ENCODE measurements around the gene KIF25.

DNA sequence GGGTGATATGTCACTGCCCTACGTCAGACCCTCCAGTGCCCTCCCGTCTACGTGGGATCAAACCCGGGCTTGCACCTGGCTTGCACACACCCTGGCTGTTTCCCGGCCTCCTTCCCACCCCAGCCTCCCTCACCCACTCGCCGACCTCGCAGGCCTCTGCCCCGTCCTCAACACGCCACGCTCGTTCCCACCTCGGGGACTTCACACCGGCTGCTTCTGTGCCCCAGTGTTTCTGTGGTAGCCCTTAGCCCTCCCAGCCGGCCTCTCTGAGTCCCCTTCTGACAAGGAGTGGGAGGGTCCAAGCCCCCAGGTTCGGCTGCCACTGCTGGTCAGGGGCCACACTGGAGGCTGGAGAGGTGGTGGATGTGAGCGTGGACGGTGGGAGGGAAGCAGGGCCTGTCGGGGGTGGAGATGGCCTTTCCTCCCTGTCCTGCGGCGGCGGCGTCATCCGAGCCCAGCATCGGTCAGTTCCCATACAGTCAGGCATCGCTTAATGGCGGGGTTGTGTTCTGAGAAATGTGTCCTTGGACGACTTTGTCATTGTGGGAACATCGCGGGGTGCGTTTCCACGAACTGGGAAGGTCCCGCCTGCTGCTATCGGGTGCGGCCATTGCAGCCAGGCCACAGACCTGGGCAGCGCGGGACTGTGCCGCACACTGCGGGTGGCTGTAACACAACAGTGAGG, 11.4 kb upstream of the KIF25 start:
- TF ChIP-seq, protein P1, sequence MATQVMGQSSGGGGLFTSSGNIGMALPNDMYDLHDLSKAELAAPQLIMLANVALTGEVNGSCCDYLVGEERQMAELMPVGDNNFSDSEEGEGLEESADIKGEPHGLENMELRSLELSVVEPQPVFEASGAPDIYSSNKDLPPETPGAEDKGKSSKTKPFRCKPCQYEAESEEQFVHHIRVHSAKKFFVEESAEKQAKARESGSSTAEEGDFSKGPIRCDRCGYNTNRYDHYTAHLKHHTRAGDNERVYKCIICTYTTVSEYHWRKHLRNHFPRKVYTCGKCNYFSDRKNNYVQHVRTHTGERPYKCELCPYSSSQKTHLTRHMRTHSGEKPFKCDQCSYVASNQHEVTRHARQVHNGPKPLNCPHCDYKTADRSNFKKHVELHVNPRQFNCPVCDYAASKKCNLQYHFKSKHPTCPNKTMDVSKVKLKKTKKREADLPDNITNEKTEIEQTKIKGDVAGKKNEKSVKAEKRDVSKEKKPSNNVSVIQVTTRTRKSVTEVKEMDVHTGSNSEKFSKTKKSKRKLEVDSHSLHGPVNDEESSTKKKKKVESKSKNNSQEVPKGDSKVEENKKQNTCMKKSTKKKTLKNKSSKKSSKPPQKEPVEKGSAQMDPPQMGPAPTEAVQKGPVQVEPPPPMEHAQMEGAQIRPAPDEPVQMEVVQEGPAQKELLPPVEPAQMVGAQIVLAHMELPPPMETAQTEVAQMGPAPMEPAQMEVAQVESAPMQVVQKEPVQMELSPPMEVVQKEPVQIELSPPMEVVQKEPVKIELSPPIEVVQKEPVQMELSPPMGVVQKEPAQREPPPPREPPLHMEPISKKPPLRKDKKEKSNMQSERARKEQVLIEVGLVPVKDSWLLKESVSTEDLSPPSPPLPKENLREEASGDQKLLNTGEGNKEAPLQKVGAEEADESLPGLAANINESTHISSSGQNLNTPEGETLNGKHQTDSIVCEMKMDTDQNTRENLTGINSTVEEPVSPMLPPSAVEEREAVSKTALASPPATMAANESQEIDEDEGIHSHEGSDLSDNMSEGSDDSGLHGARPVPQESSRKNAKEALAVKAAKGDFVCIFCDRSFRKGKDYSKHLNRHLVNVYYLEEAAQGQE (IDR thresholded peaks at IDR 0.05; ENCODE audit: low read depth): no peak
- TF ChIP-seq FOXM1 (IDR thresholded peaks at IDR 0.05; ENCODE audit: borderline replicate concordance, low read depth): no peak
- TF ChIP-seq, protein P2, sequence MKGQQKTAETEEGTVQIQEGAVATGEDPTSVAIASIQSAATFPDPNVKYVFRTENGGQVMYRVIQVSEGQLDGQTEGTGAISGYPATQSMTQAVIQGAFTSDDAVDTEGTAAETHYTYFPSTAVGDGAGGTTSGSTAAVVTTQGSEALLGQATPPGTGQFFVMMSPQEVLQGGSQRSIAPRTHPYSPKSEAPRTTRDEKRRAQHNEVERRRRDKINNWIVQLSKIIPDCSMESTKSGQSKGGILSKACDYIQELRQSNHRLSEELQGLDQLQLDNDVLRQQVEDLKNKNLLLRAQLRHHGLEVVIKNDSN (IDR thresholded peaks at IDR 0.05): no peak
- TF ChIP-seq TAF1 (IDR thresholded peaks at IDR 0.05; ENCODE audit: low read depth): no peak
- no peak for TF ChIP-seq NFIC (IDR thresholded peaks at IDR 0.05)
- TF ChIP-seq TEAD4 (IDR thresholded peaks at IDR 0.05): no peak
- no peak for TF ChIP-seq RAD21 (IDR thresholded peaks at IDR 0.05; ENCODE audit: low read depth)

Data from Ishikawa (cell line).